Kasumi-1 (cell line): Measurements from ENCODE around the gene ITIH3.
"Not testable (repeated sequence)": the region's sequence is repeated elsewhere in the genome, so short reads cannot be mapped to it uniquely, and the experiment has no call there.

Experiments
- DNase-seq, 2 experiments: peaks; one replicate each; lab custom pipeline; 2025; lab: John Stamatoyannopoulos, UW

Gene ITIH3, protein sequence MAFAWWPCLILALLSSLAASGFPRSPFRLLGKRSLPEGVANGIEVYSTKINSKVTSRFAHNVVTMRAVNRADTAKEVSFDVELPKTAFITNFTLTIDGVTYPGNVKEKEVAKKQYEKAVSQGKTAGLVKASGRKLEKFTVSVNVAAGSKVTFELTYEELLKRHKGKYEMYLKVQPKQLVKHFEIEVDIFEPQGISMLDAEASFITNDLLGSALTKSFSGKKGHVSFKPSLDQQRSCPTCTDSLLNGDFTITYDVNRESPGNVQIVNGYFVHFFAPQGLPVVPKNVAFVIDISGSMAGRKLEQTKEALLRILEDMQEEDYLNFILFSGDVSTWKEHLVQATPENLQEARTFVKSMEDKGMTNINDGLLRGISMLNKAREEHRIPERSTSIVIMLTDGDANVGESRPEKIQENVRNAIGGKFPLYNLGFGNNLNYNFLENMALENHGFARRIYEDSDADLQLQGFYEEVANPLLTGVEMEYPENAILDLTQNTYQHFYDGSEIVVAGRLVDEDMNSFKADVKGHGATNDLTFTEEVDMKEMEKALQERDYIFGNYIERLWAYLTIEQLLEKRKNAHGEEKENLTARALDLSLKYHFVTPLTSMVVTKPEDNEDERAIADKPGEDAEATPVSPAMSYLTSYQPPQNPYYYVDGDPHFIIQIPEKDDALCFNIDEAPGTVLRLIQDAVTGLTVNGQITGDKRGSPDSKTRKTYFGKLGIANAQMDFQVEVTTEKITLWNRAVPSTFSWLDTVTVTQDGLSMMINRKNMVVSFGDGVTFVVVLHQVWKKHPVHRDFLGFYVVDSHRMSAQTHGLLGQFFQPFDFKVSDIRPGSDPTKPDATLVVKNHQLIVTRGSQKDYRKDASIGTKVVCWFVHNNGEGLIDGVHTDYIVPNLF

DNA sequence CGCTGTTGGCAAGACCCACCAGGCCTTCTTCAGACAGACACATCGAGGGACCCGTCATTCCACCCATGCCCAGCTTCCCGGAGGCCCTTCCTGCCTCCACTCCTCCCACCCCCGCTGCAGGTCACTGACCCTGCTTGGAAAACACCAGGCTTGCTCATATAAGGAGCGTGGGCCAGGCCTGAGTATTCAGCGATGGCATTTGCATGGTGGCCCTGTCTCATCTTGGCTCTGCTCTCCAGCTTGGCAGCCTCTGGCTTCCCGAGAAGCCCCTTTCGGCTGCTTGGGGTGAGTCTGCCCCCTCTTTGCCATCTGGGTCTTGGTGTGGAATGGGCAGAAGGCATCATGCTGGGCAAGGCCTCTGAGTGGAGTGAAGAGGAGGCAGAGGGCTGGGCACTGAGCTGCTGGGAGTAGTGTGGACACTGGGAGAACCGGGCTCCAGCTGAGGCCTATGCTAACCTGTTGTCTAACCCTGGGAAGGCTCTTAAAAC is at the start of gene ITIH3:
Gene ITIH3, plus strand, starts transcription at position 185 of the 488 bp plus-strand sequence. Its CDS starts 8 bp downstream, at position 193.
- no peak for DNase-seq

DNA sequence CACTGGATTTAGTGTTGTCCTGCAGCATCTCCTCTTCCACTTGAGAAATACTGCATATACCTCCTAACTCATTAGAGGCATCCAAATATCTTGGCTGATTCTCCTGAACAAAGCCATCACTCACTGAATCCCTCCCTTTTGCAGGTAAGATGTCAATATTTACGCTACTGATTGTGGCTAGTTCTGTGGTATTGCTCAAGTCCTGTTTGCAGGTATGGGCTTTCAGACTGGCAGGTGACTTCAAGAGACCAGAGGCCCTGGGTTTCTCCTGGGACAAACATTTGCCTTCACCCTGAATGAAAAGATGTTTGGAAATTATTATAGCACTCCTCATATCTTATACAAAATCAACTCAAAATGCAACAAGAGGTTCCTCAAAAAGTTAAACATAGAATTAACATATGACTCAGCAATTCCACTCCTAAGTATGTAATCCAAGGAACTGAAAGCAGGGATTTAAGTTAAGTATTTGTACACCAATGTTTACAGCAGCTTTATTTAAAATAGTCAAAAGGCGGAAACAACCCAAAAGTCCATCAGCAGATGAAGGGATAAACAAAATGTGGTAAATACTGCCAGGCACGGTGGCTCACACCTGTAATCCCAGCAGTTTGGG is 42.4 kb upstream of the ITIH3 start:
- no peak for DNase-seq

DNA sequence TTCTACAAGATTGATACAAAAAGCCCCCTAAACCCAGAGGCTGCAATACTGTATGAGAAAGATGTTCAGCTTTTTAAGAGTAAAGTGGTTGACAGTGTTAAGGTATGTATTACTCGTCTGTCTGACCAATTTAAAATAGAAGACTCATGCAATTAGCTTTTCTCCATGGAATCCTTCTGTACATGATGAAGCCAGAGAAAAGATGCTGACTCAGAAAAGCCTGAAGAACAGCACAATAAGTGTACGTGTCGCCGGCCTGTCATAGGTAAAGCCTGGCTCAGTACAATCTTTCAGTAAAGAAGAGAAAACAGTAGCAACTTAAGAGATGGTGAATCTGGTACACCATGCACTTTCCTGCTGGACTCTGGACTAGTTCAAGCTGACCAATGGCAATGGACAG is 40.2 kb upstream of the ITIH3 start:
- DNase-seq = no peak

DNA sequence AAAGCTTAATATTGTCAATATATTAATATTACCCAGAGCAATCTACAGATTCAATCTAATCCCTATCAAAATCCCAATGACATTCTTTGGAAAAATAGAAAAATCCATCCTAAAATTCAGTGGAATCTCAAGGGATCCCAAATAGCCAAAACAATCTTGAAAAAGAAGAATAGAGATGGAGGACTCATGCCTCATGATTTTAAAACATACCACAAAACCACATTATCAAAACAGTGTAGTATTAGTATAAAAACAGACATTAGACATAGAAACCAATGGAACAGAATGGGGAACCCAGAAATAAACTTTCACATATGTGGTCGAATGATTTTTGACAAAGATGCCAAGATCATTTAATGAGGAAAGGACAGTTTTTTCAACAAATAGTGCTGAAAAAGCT is 38.5 kb upstream of the ITIH3 start:
- no peak for DNase-seq

DNA sequence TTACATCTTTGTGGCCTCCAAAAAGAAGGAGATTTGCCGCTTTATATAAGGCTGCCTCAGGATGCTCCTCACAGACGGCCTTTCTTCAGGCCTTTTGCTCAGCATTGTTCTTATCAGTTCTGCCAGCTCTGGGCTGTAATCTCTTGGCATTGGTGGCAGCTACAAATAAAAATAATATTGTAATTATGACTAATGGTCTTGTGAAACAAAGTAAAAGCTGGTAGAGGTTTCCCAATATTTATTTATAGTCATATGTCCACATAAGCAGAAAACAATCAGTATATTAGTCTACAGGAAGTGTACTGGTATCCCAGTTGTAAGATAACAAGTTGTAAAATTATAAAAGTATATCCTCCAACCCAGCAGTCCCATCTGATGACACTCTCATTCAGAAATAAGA is 31.1 kb upstream of the ITIH3 start:
- no peak for DNase-seq

DNA sequence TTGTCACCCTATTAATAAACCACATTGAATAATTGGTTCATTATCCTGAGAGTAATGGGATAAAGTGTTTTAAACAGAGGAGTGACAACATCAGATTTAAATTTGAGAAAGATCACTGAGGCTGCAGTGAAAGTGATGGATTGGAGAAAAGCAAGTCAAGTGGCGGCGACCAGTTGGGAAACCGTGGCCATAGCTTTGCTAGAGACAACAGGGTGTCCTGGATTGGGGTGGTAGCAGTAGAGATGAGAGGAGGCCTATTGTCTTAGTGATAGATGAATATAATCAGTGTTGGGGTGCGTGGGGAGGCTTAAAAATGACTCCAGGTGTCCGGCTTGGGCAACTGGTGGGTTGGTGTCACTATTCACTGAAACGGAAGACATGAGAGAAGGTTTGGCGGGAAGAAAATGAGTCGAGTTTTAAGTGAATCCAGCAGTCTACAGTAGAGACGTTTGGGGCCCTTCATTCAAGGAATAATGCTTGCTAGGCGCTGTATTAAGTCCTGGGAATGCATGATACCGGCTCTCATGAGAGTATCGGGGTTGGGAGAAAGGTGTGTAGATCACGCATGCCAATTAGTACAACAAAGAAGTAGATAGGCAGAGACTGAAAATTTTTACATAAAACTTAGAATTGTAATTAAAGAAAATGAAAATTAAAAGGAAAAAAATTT is 24.7 kb upstream of the ITIH3 start:
- peak in 1 of 2 experiments; percentile 39 for DNase-seq

DNA sequence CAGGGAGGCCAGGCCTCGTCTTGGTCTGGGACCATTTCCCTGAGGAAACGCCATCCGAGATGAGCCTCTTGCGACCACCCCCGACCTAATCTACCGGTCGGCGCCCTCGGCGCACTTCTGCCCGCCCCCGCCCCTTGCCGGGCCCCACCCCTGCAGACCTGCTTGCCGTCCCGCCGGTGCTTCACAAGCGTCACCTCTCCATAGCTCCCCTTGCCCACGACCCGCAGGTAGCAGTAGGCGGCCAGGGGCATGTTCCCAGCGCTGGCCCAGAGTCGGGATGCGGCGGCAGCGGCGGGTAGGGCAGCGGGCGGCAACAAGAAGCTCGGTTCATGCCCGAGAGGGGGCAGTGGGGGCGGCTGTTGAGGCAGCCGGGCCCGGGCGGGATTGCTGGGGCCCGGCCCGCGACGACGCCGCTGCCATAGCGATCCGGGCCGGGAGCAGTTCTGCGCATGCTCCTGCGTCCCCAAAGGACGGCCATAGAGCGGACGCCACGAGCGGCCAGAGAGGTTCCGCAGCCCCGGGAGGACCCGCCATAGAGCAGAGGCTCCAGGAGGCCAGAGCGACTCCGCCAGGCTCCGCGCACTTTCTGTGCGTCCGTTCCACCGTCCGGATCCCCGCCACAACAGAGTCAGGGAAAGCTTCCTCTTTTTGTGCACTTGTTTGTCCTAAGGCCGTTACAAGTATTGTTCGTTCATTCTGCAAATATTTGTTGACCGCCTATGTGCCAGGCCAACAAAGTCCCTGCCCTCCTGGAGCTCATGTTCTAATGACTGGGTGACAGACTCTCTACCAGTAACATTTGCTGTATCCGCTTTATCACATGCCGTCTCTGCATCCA is 23.9 kb upstream of the ITIH3 start, which contains the start of gene NEK4:
Gene NEK4, minus strand, starts transcription at position 445 of the 838 bp plus-strand sequence. Its CDS starts 194 bp downstream, at position 251.
- DNase-seq = peak; percentile 91 to 94

DNA sequence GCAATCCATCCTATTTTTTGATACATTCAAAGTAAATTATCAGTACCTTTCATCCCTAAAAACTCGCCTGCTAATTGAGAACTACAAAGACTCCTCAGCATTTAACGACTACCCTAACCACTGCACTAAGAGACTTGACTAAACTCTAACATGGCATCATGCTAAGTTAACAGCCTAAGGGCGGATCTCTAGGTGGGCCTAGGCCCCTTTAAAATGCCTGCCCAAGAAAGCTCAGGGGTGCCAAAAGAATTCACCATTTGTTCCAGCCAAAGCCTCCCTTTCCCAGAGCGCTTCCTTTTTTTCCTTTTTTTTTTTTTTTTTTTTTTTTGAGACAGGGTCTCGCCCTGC is 23.3 kb upstream of the ITIH3 start:
- no peak for DNase-seq

DNA sequence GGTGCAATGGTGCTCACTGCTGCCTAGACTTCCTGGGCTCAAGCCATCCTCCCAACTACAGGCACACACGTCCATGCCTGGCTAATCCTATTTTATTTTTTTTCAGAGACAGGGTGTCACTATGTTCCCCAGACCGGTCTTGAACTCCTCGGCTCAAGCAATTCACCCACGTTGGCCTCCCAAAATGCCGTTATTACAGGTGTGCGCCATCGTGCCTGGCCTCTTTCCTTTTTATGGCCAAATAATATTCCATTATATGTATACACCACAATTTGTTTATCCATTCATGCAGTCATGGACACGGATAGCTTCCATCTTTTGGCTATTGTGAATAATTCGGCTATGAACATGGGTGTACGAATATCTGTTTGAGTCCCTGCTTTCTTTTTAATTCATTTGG is 22.9 kb upstream of the ITIH3 start:
- no peak for DNase-seq

DNA sequence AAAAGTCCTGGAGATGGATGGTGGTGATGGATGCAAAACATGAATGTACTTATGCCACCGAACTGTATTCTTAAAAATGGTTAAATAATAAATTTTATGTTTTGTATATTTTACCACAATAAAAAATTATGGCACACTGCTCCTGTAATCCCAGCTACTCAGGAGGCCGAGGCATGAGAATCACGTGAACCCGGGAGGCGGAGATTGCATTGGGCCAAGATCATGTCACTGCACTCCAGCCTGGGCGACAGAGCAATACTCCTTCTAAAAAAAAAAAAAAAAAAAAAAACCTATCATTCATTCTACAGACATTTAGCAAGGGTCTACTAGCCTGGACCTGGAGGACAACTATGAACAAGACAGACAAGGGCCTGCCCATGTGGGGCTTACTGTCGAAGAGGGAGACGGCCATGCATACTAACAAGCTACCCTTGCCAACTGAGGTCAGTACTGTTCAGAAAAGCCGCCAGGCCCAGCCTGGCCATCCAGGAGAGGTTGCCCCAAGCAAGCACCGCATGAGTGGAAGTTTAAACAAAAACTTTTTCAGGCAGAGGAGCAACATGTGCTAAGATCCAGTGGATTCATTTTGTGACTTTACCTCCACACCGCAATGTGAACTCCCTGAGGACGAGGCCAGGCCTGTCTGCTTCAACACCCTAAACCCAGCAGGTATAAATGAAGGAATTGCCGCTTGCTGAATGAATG is 21.1 kb upstream of the ITIH3 start:
- DNase-seq = no peak

DNA sequence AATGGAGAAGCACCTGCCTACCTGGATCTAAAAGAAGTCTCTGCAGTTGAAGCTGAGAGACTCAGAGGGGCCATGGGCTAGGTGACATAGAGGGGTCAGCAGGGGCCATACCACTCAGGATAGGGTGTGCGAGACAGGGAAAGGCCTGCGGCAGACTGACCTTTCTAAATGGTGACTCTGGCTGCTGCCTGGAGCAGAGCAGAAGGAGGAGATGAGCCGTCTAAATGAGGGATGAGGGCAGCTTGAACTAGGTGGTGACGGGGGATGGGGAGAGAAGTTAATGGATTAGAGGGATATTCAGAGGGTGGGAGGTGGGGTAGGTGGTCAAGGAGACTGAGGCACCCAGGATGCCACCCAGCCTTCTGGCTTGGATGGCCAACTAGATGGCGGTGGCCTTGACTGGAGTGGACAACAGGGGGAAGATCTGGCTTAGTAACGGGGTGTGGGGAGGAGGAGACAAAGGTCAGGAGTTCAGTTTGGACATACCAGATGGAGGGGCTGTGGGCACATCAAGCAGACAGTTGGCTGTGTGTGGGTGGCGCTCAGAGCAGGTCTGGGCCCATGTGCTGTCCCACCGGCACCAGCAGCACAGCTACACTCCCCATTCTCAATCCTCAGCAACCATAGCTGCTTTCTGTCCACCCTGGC is 20.4 kb upstream of the ITIH3 start:
- no peak for DNase-seq

DNA sequence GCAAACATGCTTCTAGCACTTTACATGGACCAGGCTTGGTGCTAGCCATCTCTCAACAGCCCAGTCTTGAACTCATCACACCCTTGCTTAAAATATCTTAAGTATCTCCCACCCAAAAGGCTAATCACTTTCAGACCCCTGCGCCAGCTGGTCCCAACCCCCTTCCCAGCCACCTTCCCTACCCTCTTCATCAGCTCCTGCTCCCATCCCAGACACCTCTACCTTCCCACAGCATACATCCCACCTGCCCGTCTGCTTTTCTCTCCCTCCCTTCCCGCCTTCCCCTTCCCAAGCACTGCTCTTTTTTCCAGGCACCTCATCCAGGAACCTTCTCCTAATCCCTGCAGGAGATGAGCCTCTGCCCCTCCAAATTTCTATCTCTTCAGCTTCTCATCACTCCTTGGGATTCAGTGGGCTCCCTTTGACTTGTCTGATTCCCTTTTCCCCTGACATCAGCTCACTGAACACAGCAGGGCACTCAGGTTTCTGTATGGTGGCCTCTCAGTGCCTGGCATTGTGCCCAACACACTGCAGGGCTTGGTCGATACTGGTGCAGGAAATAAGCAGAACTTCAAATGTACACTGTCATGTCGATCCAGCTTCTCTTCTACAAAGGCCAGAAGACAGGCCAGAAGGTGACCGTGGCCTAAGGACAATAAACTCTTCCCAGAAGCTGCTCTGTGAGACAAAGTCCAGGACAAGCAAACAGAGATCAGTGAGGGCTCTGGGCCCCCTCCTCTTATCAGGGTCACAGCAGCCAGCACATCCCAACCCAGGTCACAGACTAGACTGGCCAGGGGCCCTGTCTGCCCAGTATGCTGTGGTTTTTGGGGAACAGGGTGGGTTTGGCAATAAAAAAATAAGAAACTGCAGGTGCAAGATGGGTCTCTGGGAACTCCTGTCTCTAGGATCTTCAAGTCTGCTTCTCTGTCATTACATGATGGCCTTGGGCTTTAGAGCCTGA is 19.4 kb upstream of the ITIH3 start:
- DNase-seq = no peak

DNA sequence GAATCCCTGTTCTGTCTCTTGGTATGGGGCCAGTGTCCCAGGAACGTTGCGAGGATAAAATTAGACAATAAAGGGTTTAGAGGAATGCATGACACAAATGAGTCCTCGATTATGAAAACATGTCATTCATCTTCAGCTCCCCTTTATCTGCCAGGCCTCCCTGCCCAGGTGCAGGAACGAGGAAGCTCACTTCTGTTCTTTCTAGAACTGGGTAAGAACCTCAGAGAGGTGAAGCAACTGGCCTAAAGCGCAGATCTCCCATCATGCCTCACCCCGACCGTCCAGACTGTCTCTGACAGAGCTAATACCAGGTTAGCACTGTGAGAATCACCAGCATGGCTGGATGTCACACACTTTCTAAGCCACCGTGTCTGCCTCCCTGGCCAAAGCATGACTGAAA is 18.7 kb upstream of the ITIH3 start:
- DNase-seq = no peak

DNA sequence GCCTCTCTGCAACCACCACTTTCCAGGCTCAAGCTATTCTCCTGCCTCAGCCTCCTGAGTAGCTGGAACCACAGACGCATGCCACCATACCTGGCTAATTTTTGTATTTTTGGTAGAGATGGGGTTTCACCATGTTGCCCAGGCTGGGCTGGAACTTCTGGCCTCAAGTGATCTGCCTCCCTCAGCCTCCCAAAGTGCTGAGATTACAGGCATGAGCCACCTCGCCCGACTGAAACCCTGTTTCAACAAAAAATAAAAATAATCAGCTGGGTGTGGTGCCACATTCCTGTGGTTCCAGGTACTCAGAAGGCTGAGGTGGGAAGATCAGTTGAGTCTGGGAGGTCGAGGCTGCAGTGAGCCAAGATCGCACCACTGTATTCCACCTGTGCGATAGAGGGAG is 18.1 kb upstream of the ITIH3 start:
- not testable (repeated sequence) for DNase-seq

DNA sequence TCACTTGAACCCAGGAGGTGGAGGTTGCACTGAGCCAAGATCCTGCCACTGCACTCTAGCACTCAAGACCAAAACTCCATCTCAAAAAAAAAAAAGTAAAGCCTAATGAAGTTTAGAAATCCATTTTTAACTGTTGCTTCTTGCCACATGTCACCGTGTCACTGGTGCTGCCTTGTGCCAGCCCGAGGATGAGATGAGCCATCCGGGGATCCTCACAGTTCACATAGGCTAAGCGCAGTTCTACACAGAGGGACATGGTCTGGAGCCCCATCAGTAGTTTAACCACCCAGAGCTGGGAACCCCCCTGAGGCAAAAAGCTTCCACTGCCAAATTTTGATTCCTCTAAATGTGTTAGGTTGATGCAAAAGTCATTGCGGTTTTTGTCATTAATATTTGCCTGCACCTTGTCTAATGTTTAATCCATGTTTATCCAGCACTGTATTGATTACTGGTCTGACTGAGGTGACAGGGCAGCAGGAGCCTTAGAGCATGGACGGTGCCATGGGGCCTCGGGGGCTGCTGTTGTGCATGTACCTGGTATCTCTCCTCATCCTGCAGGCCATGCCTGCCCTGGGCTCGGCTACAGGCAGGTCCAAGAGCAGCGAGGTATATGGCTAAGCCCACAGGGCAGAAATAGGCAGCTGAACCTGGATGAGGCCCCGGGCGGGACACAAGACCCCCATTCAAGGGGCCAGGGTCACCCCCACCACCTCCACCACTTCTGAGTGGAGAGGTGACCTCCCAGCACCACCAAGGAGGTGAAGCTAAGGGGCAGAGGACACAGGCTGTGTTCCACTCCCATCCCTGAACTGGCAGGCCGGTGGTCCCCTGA is 17.3 kb upstream of the ITIH3 start, which contains the start of gene ITIH1:
Gene ITIH1, plus strand, starts transcription at position 473 of the 832 bp plus-strand sequence. Its CDS starts 17 bp downstream, at position 490.
- DNase-seq = no peak

DNA sequence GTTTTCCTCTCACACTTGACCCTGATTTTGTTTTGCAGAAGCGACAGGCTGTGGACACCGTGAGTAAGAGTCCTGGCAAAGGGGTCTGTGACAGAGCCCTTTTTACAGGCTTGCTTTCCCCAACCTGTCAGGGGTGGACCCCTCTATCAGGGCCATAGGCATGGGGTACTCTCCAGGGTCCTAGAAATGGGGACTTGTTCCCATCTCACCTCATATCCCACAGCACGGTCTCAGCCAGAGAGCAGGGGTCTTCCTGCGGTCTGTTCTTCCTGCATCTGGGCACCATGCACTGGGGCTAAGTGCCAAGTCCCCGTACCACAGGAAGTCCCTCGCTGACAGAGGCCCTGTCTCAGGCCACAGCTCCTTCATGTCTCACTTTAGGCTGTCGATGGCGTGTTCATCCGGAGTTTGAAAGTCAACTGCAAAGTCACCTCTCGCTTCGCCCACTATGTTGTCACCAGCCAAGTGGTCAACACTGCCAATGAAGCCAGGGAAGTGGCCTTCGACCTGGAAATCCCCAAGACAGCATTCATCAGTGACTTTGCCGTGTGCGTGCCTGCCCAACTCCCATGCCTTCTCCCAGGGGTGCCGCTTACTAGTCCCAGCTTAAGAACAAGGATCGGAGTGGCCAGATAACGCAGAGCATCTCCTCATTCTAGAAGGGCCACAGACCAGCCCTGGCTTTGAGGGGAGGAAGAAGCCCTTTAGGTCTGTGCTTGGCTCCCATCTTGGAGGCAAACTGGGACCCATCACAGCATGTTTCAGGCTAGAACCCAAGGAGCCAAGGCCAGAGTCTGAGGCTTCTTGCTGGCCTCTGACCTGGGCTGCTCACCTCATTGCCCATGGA is 16.4 kb upstream of the ITIH3 start:
- no peak for DNase-seq
